CD4-positive, alpha-beta T cell treated with Interleukin-15 for 1 hour (primary cell): ENCODE data around the gene DTD1.

ENCODE experiments used
- DNase-seq: peaks from one replicate; pipeline ENCODE4 v3.0.0-alpha.2; 2020

Gene DTD1

DNA sequence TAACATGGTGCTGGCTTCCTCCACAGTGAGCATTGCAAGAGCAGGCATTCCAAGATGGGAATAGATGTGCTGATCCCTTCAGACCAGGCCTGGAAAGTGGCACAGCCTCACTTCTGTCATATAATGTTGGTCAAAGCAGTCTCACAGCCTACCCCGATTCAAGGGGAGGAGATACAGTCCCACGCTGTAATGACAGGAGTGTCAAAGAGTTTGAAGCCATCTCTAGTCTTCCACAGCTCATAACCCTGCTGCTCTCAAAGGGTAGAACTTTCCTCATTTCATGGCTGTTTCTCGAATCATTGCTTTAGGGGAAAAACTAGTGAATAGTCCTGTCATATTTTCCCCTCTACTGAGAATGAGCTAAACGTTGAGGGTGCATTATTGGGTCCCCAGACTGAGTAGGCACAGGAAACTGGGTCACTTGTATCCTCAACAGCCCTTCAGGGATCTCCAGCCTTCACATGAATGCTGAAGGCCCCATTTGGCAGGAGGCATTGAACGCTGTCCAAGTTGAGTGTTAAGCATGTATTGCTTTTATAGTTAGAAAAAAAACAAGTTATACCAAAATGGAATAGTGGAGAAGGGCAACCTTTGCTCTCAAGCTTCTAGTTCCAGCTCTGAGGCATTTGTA, 27.3 kb downstream of the DTD1 start:
- no peak for DNase-seq

DNA sequence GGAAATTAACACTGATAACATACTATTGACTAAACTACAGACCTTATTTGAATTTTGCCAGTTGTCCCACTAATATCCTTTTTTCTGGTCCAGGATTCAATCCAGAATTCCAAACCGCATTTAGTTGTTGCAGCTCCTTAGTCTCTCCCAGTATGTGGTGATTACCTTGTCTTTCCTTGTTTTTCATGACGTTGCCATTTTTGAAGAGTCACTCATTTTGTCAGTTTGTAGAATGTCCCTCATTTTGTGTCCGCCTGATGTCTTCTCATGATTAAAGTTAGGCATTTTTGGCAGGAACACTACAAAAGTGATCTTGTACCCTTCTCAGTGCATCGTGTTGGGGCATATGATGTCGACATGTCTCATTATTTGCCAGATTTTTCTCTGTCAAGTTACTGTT, 33.1 kb downstream of the DTD1 start:
- no peak for DNase-seq

DNA sequence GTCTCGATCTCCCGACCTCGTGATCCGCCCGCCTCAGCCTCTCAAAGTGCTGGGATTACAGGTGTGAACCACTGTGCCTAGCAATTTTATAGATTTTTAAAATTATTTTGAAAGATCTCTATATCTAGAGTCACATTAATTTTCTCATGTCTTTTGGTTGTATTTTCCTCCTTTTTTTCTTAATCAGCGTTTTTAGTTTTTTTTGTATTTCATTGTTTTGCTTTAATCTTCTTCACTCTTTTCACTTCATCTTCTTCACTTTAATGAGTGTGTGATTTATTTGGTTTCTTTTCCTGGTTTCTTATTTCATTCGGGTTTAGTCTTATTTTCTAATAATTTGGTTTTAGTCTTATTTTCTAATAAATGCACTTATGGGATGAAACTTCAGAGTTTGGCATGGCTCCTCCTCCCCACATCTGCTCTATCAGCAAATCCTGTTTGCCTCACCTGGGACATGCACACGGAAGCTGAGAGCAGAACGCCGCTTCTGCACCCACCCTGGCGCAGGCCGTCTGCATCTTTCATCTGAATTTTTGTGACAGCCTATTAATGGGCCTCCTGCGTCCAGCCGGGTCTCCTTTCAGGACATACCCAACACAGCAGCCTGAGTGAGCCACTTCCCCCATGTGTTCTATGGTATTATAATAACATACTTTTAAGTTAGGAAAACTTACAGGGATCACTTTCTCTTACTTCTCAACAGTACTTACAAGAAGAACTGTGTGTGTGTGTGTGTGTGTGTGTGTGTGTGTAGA, 35.5 kb downstream of the DTD1 start:
- DNase-seq = no peak

DNA sequence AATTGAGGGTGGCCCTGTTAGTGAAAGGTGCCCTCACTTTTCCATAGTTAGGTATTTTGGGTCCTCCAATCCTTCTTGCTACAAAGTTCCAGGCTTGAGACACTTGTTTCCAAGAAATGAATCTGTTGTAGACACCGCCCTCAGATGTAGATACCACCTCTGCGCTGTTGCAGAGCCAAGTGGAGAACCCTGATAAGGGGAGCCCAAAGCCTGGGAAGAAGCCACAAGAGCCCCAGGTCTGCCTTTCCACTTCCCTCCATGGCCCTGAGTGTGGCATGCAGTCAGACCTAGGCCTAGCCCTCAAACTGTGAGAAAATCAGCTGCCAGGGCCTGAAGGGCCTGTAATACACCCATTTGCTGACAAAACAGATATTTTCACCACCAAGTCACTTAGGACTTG, 37.1 kb downstream of the DTD1 start:
- DNase-seq = no peak

DNA sequence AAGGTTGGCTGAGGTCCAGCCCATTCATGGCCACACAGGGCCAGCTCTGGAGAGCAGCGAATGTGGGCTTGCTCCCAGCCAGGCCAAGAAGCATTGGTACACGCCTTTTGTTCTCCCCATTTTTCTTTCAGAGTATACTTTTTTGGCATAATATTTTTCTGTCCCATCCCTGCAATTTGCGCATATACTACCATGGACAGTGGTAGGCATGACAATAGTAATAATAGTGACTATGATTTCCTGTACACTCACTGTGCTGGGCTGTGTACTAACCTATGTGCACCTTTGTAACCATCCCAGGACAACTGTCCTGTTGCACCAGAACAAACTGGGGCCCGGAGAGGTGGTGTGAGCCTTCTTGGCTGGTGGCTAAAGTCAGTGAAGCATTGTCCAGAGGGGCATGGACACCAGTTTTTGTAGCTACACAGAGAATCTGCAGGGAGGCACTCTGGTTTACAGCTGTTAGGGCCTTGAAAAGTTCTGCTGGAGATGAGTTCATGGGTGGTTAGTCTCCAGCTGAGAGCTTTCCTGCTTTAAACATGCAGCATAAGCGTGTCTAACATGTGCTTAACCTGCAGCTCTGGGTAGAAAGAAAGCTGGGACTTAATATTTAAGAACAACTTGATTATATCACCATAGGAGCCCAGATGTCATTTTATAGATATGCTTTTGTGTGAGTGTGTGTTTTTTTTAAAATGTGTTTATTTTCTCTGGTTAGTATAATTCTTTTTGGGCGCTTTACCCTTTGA, 38.2 kb downstream of the DTD1 start:
- DNase-seq = no peak

DNA sequence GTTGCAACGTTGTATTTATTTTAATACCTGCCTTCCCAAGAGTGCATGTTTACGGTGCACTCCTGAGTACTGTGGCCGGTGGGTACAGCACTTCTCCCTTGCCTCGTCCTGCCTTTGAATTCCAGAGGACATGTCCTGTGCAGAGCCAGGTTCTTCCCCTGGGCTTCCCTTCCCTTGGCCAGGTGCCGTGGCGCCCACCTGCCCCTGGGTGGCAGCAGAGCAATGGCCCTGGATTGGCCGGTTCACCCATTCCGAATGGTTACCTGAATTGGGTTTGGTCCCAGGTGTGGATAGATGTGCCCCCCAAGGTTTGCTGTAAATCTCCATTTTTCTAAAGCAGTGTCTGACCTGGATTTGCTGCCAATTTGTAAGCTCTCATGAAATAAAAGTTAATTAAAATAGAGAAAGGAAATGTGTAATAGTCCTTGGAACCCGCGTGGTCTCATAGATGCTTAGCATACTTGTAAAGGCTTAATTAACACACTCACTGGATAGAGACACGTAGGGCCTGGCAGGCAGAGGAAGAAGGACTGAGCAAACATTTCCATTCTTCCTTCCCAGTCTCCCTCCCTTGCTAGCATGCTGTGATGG, 40.6 kb downstream of the DTD1 start:
- DNase-seq = no peak

DNA sequence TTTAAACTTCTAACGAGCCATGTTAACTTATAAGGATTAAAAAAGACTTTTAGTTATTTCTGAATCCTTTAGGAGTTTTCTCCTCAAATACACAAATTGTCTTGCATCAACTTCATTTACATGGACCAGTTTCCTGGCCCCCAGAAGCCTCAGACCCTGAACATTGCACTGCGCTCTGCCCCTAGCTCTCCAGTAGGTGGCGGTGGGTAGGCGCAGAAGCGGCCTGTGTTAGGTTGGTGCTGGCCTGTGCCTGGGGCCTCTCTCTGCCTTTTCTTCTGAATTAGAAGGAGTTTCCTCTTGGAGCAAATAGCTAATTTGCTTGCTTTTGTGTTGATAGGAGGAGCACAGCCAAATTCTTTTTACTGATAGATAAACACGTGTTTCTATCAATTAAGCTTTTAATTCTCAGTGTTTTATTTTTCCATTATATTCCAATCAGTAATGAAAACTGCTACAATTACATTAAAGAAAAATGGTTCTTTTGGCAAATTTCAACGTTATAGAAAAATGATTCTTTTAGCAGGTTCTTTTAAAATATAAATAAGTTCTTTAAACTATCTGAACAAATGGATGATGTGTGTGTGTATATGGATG, 44.4 kb downstream of the DTD1 start:
- DNase-seq = peak; percentile 42

DNA sequence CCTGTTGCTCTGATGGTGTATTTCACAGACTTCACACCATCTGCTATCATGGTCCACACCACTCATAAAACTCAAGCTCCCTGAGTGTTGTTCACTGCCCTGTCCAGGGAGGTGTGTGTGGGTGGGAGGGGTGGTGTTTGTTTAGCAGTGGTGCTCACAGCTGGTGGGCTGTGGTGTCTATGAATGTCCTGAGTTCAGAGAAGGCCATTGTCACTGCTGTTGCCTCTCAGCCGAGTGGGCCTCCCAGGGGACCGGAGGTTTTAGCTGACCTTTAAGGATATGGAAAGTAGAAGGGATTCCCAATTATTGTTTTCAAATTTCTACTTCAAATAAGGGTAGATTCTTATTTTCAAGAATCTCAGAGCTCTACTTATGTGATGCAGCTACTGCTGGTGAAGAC, 45.6 kb downstream of the DTD1 start:
- DNase-seq = no peak

DNA sequence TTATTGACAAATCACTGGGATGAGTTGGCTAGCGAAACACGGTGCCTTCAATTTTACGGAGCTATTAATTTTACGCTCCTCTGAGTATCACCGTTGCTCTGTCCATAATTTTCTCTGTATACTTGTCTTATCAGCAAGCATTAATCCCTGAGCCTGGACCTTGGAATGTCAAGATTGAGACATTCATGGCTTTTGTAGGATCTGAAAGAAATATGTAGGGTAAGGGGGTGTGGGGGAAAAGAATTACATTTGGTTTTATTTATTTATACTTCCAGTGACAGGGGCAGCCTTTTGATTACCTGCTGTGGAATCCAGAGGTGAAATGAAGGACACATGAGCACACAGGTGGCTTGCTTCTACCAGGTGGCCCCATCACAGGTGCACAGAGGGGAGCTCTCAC, 46.6 kb downstream of the DTD1 start:
- DNase-seq = no peak

DNA sequence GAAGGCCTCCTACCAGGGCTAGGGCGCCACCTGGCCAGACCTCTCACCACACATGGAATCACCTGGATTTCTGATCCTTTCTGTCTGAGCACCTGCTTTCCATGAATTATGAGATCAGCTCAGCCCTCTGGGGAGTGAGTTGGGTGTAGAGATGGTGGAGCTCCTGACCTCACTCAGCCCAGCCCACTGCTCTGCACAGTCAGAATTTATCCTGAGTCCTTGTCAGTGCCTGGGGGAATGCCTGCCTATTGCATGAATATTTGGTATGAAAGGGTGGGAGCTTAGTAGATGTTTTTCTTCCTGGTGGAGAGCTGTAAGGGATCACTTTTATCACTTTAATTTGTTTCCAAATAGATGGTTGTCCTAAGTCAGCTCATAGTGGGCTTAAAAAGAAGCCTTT, 47.5 kb downstream of the DTD1 start:
- no peak for DNase-seq

DNA sequence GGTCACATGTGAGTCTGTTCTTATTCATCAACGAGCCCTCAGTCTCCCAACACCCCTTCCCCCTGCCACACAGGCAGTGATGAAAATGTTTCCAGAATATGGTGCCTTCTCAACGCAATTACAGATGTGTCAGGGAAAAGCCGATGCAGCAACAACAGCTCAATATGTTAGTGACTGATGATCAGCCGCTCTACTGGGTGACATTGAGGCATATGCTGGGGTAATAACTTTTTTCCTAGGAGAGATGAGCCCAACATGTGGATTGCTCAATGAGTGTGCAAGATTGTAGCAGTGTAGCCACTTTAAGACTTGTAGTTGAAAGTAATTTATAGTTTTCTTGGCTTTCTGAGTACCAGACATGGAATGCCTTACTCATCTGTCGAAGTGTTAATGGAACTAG, 49.4 kb downstream of the DTD1 start:
- DNase-seq = no peak

DNA sequence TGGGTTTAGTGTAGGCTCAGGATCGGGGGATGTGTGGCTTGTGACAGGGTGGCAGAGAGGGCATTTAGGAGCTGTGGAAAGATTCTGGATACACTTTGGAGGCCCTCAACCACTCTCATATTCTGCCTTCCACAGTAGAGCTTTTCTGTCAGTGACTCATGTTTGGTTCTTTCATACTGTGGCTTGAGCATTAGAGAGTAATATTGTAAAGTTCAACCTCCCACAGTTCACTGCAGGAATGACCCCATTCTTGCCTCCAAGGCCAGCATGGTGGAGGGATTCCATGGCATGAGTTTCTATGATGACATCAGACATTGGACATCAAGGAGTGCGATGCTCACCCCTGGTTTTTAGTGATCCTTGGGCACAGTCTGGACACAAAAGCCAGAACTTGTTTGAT, 50.9 kb downstream of the DTD1 start:
- DNase-seq = no peak

DNA sequence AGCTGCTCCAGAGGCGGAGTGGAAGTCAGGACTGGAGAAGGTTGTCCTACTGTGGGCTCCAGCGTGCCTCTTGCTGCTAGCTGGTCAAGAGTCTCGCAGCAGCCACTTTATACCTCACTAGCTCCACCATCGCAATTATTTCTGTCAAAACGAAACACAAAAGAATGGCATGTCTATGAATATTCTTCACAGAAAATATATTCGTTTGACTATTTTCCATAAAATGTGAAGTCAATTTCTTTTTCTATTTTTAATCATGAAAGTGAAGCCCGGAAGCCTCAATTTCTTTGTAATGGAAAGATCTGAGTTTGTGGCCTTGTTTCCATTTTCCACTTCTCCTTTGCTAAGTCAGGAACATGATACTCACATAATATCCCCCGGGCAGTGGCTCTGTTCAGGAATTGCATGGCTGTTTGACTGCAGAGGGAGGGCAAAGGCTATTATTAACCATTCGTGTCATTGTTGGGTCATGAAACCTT, 51.7 kb downstream of the DTD1 start:
- no peak for DNase-seq

DNA sequence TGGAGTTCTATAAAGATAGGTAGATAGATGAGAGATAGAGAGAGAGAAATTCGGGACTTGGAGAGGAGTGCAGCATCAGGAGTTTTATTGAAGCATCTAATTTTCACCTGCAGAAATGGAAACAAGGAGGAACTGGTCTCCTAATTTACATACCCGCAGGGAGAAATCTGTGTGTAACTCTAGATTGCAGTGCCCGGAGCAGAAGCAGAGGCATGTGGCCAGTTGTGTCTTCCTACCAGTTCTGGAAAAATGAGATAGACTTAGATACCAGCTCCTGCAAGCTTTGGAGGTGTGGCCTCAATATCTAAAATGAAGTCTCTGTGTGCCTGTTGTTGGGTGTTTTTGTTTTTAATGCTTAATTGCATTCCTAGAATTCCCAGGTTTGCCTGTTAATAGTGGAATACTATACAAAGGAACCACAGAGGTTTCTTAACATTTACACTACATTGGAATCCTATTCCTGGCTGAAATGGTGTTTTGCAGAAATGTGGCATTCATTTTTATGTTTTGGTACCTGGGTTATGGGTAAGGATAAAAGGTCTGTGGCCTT, 57.4 kb downstream of the DTD1 start:
- DNase-seq = no peak

DNA sequence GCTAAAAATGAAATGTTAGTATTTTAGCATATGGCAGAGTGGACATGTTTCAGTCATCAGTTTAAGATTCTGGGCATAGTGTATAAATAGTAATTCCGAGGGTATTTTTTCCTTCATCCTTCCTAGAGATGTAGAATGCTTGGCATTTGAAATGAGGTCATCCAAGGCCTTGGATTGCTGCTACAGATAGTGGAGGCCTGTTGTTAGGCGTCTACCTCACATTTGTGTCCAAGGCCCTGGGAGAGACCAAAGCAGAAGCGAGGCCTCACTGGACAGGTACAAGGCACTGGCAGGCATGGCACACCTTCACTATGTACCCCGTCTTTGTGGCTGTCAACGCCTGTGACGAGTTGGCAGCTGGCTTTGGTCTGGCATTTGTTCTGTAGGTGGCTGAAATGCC, 58.0 kb downstream of the DTD1 start:
- no peak for DNase-seq

DNA sequence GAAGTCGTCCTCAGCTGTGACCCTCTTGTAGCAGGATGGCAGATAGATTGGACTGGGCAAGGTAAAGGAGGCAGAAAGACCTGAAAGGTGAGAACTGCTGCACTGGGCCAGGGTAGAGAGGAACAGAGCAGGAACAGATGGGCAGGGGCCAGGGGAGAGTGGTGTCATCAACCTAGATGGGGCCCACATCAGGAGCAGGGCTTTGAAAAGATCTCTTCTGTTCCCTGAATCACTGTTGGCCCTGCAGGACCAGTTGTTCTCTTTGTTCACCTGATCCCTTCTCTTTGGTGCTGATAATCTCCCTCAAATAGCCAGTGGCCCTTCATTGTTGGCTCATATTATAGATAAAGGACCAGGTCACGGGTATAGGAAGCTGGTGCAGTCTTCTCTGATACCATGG, 59.9 kb downstream of the DTD1 start:
- DNase-seq = no peak

DNA sequence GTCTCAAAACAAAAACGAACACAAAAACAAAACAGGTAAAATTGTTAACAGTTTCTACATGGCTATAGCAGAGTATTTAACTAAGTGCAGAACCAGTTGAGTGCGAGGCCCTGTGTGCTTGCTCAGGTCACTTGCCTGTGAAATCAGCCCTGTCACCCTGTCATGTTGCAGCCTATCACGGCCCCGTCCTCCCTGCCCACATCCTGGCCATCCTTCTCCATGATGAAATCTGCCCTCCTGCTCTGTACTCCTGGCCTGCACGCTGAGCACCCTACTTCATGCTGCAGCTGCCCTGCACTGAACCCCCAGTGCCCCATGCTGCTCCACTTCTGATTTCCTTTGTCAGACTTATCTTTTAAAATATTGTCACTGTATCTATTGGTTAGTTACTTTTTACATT, 62.4 kb downstream of the DTD1 start:
- no peak for DNase-seq

DNA sequence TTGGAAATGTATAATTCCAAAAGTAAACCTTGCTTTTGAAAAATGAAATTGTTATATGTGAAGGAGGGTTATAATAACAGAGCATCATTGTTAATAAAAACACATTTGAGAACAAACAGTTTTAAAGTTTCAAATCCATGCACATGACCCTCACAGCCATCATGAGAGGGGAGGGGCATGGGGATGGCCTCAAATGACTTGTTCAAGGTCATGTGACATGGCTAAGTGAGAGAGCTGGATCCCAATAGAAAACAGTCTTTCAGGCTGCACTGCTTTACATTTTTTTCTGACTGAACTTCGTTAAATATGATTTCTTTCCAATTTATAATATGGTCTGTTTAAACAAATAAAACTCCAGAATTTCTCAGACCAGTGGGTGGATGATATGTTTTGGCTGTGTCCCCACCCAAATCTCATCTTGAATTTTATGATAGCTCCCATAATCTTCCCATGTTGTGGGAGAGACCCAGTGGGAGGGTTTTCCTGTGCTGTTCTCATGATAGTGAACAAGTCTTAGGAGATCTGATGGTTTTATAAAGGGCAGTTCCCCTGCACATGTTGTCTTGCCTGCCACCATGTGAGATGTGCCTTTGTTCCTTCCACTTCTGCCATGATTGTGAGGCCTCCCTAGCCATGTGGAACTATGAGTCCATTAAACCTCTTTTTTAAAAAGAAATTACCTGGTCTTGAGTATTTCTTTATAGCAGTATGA, 66.0 kb downstream of the DTD1 start:
- DNase-seq = no peak

DNA sequence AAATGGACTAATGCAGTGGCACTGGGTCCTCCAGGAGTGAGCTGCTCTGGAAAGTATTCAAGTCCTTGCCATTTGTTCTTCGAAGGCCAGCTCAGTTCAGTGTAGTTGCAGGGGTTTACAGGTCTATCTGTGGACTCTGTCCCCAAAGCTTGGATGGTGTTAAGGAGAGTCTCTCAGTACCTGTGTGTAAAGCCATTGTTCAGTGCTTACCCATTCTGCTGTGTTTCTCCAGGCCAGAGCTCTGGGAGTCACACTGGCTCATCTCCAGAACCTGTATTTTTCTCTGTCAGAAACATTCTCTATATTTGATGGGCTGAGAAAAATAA, 66.6 kb downstream of the DTD1 start:
- no peak for DNase-seq

DNA sequence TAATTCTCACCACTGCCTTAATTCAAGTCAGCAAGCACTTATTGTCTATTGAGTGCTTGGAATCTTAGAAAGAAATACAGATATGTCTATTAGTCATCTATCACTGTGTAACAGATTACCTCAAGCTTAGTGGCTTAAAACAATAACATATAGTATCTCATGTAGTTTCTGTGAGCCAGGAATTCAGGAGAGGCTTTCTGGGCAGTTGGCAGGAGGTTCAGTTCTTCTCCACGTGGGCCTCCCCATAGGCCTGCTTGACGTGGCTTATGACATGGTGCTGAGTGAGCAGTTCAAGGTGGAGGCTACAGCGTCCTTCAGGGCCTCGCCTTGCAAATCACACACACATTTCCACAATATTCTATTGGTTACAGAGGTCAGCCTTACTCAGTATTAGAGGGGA, 69.7 kb downstream of the DTD1 start:
- DNase-seq = no peak

DNA sequence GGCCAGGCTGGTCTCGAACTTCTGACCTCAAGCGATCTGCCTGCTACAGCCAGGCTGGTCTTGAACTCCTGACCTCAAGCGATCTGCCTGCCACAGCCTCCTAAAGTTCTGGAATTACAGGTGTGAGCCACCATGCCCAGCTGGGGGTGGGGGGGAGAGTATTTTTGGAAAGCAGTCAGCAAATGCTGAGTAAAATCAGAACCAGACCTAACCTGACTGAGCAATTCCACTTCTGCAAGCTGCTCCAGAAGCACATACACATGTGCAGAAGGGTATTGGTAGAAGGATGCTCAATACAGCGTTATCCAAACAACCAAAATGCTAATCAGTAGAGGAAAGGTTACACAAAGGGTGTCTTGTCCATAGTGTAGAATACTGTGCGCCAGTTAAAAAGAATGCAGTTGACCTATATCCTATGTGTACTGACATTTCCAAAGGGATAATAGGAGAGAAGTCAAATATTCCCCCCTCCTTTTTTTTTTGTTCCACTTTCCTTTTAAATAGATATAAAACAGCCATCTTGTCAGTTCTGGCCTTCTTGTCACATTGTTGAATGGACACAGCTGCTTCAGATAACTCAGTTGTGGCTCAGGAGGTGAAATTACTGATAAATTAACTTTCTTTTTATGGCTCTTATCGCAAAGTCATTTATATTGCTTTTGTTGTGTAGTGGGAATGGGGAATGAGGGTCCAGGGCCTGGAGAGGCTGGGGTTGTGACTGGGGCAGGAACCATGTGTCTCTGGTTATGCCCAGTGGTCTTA, 74.6 kb downstream of the DTD1 start:
- no peak for DNase-seq

DNA sequence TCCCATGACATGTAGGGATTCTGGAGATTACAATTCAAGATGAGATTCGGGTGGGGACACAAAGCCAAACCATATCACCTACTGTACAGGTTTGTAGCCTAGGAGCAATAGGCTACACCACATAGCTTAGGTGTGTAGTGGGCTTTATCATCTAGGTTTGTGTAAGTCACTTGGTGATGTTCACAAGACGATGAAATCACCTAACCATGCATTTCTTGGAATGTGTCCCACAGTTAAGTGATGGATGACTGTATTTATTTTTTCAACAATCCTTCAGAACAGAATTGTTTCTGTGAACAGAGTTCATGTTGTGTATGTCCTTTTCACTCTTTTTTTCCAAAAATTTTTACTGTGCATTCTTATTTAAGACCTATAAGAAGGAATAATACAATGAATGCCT, 76.1 kb downstream of the DTD1 start:
- DNase-seq = no peak
